ENCODE measurements around the gene CD46.

CD46 gene

GRCh38 chr1:207833381-207833780, 81.5 kb downstream of the CD46 start:
- TF ChIP-seq BHLHE40 (IDR thresholded peaks at IDR 0.05; ENCODE audit: borderline replicate concordance) (no peak), FOXM1 (IDR thresholded peaks at IDR 0.05; ENCODE audit: borderline replicate concordance) (no peak), HDGF (IDR thresholded peaks at IDR 0.05; ENCODE audit: borderline replicate concordance) (no peak), LEF1 (IDR thresholded peaks at IDR 0.05; ENCODE audit: borderline replicate concordance) (no peak)
- no peak for DNase-seq (ENCODE audit: extremely low spot score)
- POLR2A ChIA-PET: interaction anchor here (0.9 kb wide), 1 partner anchor 10 kb away, joined by 3 read pairs; no protein-coding TSS in a partner anchor
- CTCF ChIA-PET: no interaction called here

GRCh38 chr1:207833956-207834660, 82.3 kb downstream of the CD46 start:
- ChIA-PET POLR2A (interaction anchor here (0.9 kb wide), 1 partner anchor 11 kb away, joined by 3 read pairs; no protein-coding TSS in a partner anchor), CTCF (no interaction called here)
- TF ChIP-seq SUZ12 (IDR thresholded peaks at IDR 0.05) (no peak), HDGF (IDR thresholded peaks at IDR 0.05; ENCODE audit: borderline replicate concordance) (no peak), ELF4 (IDR thresholded peaks at IDR 0.05) (no peak), TARDBP (IDR thresholded peaks at IDR 0.05) (no peak), ZNF384 (IDR thresholded peaks at IDR 0.05) (no peak), FOXM1 (IDR thresholded peaks at IDR 0.05; ENCODE audit: borderline replicate concordance) (no peak), L3MBTL2 (conservative IDR thresholded peaks at IDR 0.05) (no peak), FOXA1 (IDR thresholded peaks at IDR 0.05) (no peak), BHLHE40 (IDR thresholded peaks at IDR 0.05; ENCODE audit: borderline replicate concordance) (no peak), CTBP1 (IDR thresholded peaks at IDR 0.05; ENCODE audit: borderline replicate concordance) (no peak), ARNT (IDR thresholded peaks at IDR 0.05) (no peak), LEF1 (IDR thresholded peaks at IDR 0.05; ENCODE audit: borderline replicate concordance) (no peak), FOXK2 (IDR thresholded peaks at IDR 0.05) (no peak), PKNOX1 (IDR thresholded peaks at IDR 0.05) (no peak), NFRKB (IDR thresholded peaks at IDR 0.05) (no peak), SP1 (IDR thresholded peaks at IDR 0.05) (no peak)
- DNase-seq (ENCODE audit: extremely low spot score): no peak

- POLR2A ChIA-PET: interaction anchor here (1.2 kb wide), 1 partner anchor 33 kb away, joined by 3 read pairs; no protein-coding TSS in a partner anchor
- no peak for DNase-seq (ENCODE audit: extremely low spot score)
- TF ChIP-seq NFRKB (IDR thresholded peaks at IDR 0.05): no peak
- TF ChIP-seq FOXK2 (IDR thresholded peaks at IDR 0.05): no peak
- no peak for TF ChIP-seq TARDBP (IDR thresholded peaks at IDR 0.05)
- CTCF ChIA-PET: interaction anchor here (0.6 kb wide), 1 partner anchor 72 kb away, joined by 3 read pairs; no protein-coding TSS in a partner anchor
These were observed 84.1 kb downstream of the CD46 start for GRCh38 chr1:207835958-207836357.

DNA sequence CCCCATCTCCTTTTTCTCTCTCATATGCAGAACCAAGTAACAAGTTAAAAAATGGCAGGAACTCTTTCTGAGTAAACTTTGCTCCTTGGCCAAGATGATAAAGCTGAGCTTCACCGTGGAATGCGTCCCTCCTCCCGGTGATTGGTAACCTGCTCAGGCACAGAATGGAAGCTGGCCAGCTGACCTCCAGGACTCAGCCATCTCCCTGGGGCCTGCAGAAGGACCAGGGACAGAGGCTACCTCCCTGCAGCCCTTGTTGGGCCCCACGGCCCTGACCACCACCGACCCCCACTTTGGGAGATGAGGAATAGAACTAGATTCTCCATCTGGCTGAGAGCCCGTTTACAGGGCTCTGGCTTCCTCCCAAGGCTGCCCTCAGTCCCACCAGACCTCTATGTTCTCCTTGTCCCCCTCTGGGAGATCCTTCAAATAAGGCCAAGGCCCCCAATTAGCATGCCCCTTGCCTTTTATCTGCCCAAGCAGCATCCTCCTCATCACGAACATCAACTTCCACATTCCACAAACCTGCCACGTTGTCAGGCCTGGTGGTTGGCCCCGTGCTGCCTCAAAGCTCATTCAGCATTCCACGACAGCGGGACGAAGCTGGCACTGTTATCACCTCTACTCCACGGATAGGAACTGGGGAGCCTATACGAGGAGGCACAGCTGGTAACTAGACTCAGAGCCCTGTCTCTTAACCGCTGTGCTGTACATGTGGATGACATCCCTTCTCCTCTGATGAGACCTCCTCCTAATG, 84.9 kb downstream of the CD46 start:
- ChIA-PET POLR2A (no interaction called here), CTCF (no interaction called here)
- DNase-seq (ENCODE audit: extremely low spot score): no peak
- TF ChIP-seq FOXK2 (IDR thresholded peaks at IDR 0.05) (no peak), FOXA1 (IDR thresholded peaks at IDR 0.05) (no peak), ARNT (IDR thresholded peaks at IDR 0.05) (no peak), PKNOX1 (IDR thresholded peaks at IDR 0.05) (no peak), SUZ12 (IDR thresholded peaks at IDR 0.05) (no peak), CTBP1 (IDR thresholded peaks at IDR 0.05; ENCODE audit: borderline replicate concordance) (no peak), NFRKB (IDR thresholded peaks at IDR 0.05) (no peak), FOXM1 (IDR thresholded peaks at IDR 0.05; ENCODE audit: borderline replicate concordance) (no peak), L3MBTL2 (conservative IDR thresholded peaks at IDR 0.05) (no peak), BHLHE40 (IDR thresholded peaks at IDR 0.05; ENCODE audit: borderline replicate concordance) (no peak), HDGF (IDR thresholded peaks at IDR 0.05; ENCODE audit: borderline replicate concordance) (no peak)

DNA sequence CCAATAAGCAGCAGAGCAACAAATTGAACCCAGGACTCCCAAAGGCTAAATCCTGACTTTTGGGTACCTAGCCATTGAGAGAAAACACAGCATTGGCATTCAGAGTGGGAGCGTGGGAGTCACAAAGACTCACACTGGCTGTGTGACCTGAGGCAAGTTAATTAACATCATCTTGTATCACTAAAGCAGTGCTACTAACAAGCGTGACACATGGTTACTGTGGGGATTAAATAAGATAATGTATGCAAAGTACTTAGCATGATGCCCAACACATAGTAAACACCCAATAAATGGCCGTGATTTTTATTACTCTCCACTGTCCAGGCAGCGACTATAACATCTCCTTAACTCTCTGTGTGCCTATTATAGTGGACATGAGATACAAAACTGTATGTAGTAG, 85.8 kb downstream of the CD46 start:
- DNase-seq (ENCODE audit: extremely low spot score): no peak
- ChIA-PET CTCF (no interaction called here), POLR2A (no interaction called here)
- TF ChIP-seq FOXK2 (IDR thresholded peaks at IDR 0.05) (no peak), ZNF384 (IDR thresholded peaks at IDR 0.05) (no peak), LEF1 (IDR thresholded peaks at IDR 0.05; ENCODE audit: borderline replicate concordance) (no peak), TARDBP (IDR thresholded peaks at IDR 0.05) (no peak), SUZ12 (IDR thresholded peaks at IDR 0.05) (no peak), ELF4 (IDR thresholded peaks at IDR 0.05) (no peak), HDGF (IDR thresholded peaks at IDR 0.05; ENCODE audit: borderline replicate concordance) (no peak), ARNT (IDR thresholded peaks at IDR 0.05) (no peak)

DNA sequence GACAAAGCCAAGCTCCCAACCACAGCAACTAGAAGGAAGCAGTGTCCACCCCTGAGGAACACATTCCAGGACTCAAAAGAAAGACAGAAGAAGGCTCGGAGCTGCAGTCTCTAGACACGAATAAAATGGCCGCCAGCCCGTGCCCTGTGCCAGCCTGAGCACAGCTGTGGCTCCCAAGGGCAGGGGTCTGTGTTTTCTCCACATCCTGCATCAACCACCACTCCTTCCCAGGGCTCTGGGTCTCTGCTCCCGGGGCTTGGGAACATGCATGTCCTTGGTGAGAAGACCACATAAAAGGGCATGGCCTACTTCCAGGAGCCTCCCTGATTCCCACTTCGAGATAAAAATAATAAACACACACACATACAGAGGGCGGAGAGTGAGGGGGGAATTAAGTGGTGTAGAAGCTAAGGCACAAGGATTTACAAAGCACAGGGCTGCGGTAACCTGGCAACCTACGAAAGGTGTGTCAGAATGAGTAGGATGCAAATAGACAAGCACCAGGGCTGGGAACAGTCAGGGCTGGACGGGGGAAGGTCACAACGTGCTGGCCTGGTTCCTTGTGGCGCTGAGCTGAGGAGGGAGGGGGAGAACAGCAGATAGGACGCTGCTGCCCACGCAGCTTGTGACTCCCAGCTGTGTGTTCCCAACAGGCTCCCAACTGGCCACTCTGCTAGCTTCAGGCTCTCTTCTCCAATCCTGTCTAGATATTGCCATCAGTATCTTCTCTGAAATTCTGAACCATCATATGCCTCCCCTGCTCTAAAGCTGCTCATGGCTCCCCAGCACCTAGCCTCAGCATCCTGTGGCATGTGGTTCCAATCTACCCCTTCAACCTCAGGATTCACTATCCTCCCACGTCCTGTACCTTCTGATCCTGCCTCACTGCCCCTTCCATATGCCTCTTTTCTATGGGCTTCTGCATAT, 86.6 kb downstream of the CD46 start:
- TF ChIP-seq TARDBP (IDR thresholded peaks at IDR 0.05) (no peak), NFRKB (IDR thresholded peaks at IDR 0.05) (no peak), FOXA1 (IDR thresholded peaks at IDR 0.05) (no peak), HDGF (IDR thresholded peaks at IDR 0.05; ENCODE audit: borderline replicate concordance) (no peak), L3MBTL2 (conservative IDR thresholded peaks at IDR 0.05) (no peak), FOXK2 (IDR thresholded peaks at IDR 0.05) (no peak), FOXM1 (IDR thresholded peaks at IDR 0.05; ENCODE audit: borderline replicate concordance) (no peak), ZNF384 (IDR thresholded peaks at IDR 0.05) (no peak)
- DNase-seq (ENCODE audit: extremely low spot score): no peak
- ChIA-PET CTCF (interaction anchor here (0.7 kb wide), 1 partner anchor 30 kb away, joined by 4 read pairs; no protein-coding TSS in a partner anchor), POLR2A (no interaction called here)

Data from HEK293T (cell line).